Measurements from ENCODE around the gene CCDC178. TPM values are rescaled to one million over a fixed set of nuclear protein-coding genes. Genes with fewer than 3 reads are reported as not detected.

Gene CCDC178
- total RNA-seq, 4 donors from 2014 or later: not detected

- H3K4me3 ChIP-seq: no peak overlapping the region
- H3K27ac ChIP-seq: no peak overlapping the region
- H3K9me3 ChIP-seq: no peaks in the 10 kb centered on the region
- H3K27me3 ChIP-seq: no peaks in the 10 kb centered on the region
- H3K36me3 ChIP-seq: no peaks in the 10 kb centered on the region
- no peak for DNase-seq
- TF ChIP-seq POLR2A (IDR thresholded peaks at IDR 0.05) (no peak), CTCF (IDR thresholded peaks at IDR 0.05) (no peak)
- no peaks in the 10 kb centered on the region for H3K4me1 ChIP-seq
These were observed 27.0 kb upstream of the CCDC178 start for GRCh38 chr18:33467531-33467930.

- no peak for DNase-seq
- no peaks in the 10 kb centered on the region for H3K36me3 ChIP-seq
- H3K4me1 ChIP-seq: no peaks in the 10 kb centered on the region
- no peaks in the 10 kb centered on the region for H3K9me3 ChIP-seq
- H3K27ac ChIP-seq: no peak overlapping the region
- TF ChIP-seq POLR2A (IDR thresholded peaks at IDR 0.05) (no peak), CTCF (IDR thresholded peaks at IDR 0.05) (no peak)
- H3K27me3 ChIP-seq: no peaks in the 10 kb centered on the region
- no peak overlapping the region for H3K4me3 ChIP-seq
These were observed 26.3 kb upstream of the CCDC178 start for GRCh38 chr18:33466822-33467221.

- DNase-seq: no peak
- TF ChIP-seq POLR2A (IDR thresholded peaks at IDR 0.05): no peak
- TF ChIP-seq CTCF (IDR thresholded peaks at IDR 0.05): no peak
- no peak overlapping the region for H3K4me3 ChIP-seq
These were observed 20.2 kb upstream of the CCDC178 start for GRCh38 chr18:33460681-33461080.

GRCh38 chr18:33459612-33460011, 19.1 kb upstream of the CCDC178 start:
- no peaks in the 10 kb centered on the region for H3K36me3 ChIP-seq
- no peaks in the 10 kb centered on the region for H3K4me1 ChIP-seq
- H3K27ac ChIP-seq: no peak overlapping the region
- H3K9me3 ChIP-seq: no peaks in the 10 kb centered on the region
- no peaks in the 10 kb centered on the region for H3K27me3 ChIP-seq
- DNase-seq: no peak
- H3K4me3 ChIP-seq: no peak overlapping the region
- TF ChIP-seq CTCF (IDR thresholded peaks at IDR 0.05): no peak
- no peak for TF ChIP-seq POLR2A (IDR thresholded peaks at IDR 0.05)

More at GRCh38 chr18:33460681-33461080, 20.2 kb upstream of the CCDC178 start:
- H3K36me3 ChIP-seq: no peaks in the 10 kb centered on the region
- H3K27me3 ChIP-seq: no peaks in the 10 kb centered on the region
- no peaks in the 10 kb centered on the region for H3K4me1 ChIP-seq
- H3K27ac ChIP-seq: no peak overlapping the region
- no peaks in the 10 kb centered on the region for H3K9me3 ChIP-seq

- no peak for TF ChIP-seq CTCF (IDR thresholded peaks at IDR 0.05)
- no peak for TF ChIP-seq POLR2A (IDR thresholded peaks at IDR 0.05)
- Histone ChIP-seq H3K4me3 (no peak overlapping the region), H3K9me3 (no peaks in the 10 kb centered on the region), H3K36me3 (no peaks in the 10 kb centered on the region), H3K27ac (no peak overlapping the region), H3K4me1 (no peaks in the 10 kb centered on the region), H3K27me3 (no peaks in the 10 kb centered on the region)
- no peak for DNase-seq
These were observed 6.1 kb upstream of the CCDC178 start for GRCh38 chr18:33446604-33447003.

GRCh38 chr18:33444709-33445108, 4.2 kb upstream of the CCDC178 start:
- no peaks in the 10 kb centered on the region for H3K27me3 ChIP-seq
- no peak for TF ChIP-seq CTCF (IDR thresholded peaks at IDR 0.05)
- DNase-seq: no peak
- H3K9me3 ChIP-seq: no peaks in the 10 kb centered on the region
- no peaks in the 10 kb centered on the region for H3K4me1 ChIP-seq
- H3K4me3 ChIP-seq: no peak overlapping the region
- no peak overlapping the region for H3K27ac ChIP-seq
- no peaks in the 10 kb centered on the region for H3K36me3 ChIP-seq
